ENCODE measurements around the gene KSR2.
"Not testable (repeated sequence)": the region's sequence is repeated elsewhere in the genome, so short reads cannot be mapped to it uniquely, and the experiment has no call there.

KSR2 gene

GRCh38 chr12:117968826-117969659 is at the start of gene KSR2:
Gene KSR2 (minus strand): TSS chr12:117968990. CDS start chr12:117968255, 735 bp downstream.
- no peak for DNase-seq

- no peak for DNase-seq
Measured at GRCh38 chr12:118017926-118018325, 49.1 kb upstream of the KSR2 start.

GRCh38 chr12:118016424-118017264 is 47.9 kb upstream of the KSR2 start, which contains the start of gene RFC5:
Gene RFC5 (plus strand): TSS chr12:118016703. CDS start chr12:118016828, 125 bp downstream.
- peak; percentile 91 to 95 for DNase-seq

GRCh38 chr12:118015944-118016343 is 47.2 kb upstream of the KSR2 start:
- no peak for DNase-seq

GRCh38 chr12:118015306-118015705 is 46.5 kb upstream of the KSR2 start:
- no peak for DNase-seq

GRCh38 chr12:118013283-118013682 is 44.5 kb upstream of the KSR2 start:
- no peak for DNase-seq

GRCh38 chr12:118011961-118012360 is 43.2 kb upstream of the KSR2 start:
- no peak for DNase-seq

- no peak for DNase-seq
Measured at GRCh38 chr12:118011377-118011776, 42.6 kb upstream of the KSR2 start.

GRCh38 chr12:118010903-118011302 is 42.1 kb upstream of the KSR2 start:
- DNase-seq = no peak

- DNase-seq = not testable (repeated sequence)
Measured at GRCh38 chr12:117999806-118000205, 31.0 kb upstream of the KSR2 start.

- DNase-seq = no peak
Measured at GRCh38 chr12:117998719-117999118, 29.9 kb upstream of the KSR2 start.

GRCh38 chr12:117994551-117995438 is 26.0 kb upstream of the KSR2 start:
- DNase-seq = no peak

GRCh38 chr12:117986705-117987469 is 18.1 kb upstream of the KSR2 start:
- DNase-seq = no peak

- no peak for DNase-seq
Measured at GRCh38 chr12:117985182-117985581, 16.4 kb upstream of the KSR2 start.

- no peak for DNase-seq
Measured at GRCh38 chr12:117981267-117981666, 12.5 kb upstream of the KSR2 start.

GRCh38 chr12:117980616-117981015 is 11.8 kb upstream of the KSR2 start:
- no peak for DNase-seq

- DNase-seq = no peak
Measured at GRCh38 chr12:117977373-117977772, 8.6 kb upstream of the KSR2 start.

GRCh38 chr12:117975006-117975405 is 6.2 kb upstream of the KSR2 start:
- no peak for DNase-seq

- no peak for DNase-seq
Measured at GRCh38 chr12:117972301-117972700, 3.5 kb upstream of the KSR2 start.

- no peak for DNase-seq
Measured at GRCh38 chr12:117970334-117970733, 1.5 kb upstream of the KSR2 start.

GRCh38 chr12:117968151-117968789 is 520 bp downstream of the KSR2 start:
- DNase-seq = no peak
